ENCODE measurements around the gene TSGA10.

GRCh38 chr2:99158599-99158998 lies 3.9 kb upstream of the TSGA10 start:
- TF ChIP-seq CREB1 (CRISPR knock-in tag; IDR thresholded peaks at IDR 0.05; ENCODE audit: low read depth) (no peak), CTCF (conservative IDR thresholded peaks at IDR 0.05; ENCODE audit: low read depth in 2 of 2) (peak; percentile 42 to 51), POLR2AphosphoS5 (IDR thresholded peaks at IDR 0.05; ENCODE audit: low read depth) (no peak), EZH2 (IDR thresholded peaks at IDR 0.05; ENCODE audit: low read depth, unreplicated experiment) (no peak), REST (IDR thresholded peaks at IDR 0.05; ENCODE audit: unreplicated experiment) (no peak), EZH2phosphoT487 (IDR thresholded peaks at IDR 0.05; ENCODE audit: unreplicated experiment) (no peak)

Measured in GM23338 (cell line).